Glutamatergic neuron (in vitro differentiated cells): Measurements from ENCODE around the gene LGMN. TPM values are rescaled to one million over a fixed set of nuclear protein-coding genes. Genes with fewer than 3 reads are reported as not detected.
"Not testable (repeated sequence)": the region's sequence is repeated elsewhere in the genome, so short reads cannot be mapped to it uniquely, and the experiment has no call there.

Source experiments
- DNase-seq: peaks from one replicate; pipeline ENCODE4 v3.0.0; 2022
- H3K27ac Mint-ChIP-seq: one replicate; pipeline ENCODE4 v1.8.0; 2020; ENCODE audit warnings: mild to moderate bottlenecking, mixed read lengths, inconsistent platforms; ENCODE audit not compliant: unreplicated experiment
- H3K27me3 Mint-ChIP-seq: one replicate; pipeline ENCODE4 v1.8.0; 2020; ENCODE audit warnings: mild to moderate bottlenecking, moderate library complexity, mixed read lengths, inconsistent platforms; ENCODE audit not compliant: unreplicated experiment
- H3K36me3 Mint-ChIP-seq: one replicate; pipeline ENCODE4 v1.8.0; 2020; ENCODE audit warnings: mild to moderate bottlenecking, mixed read lengths, inconsistent platforms; ENCODE audit not compliant: unreplicated experiment
- H3K4me1 Mint-ChIP-seq: one replicate; pipeline ENCODE4 v1.8.0; 2020; ENCODE audit warnings: mild to moderate bottlenecking, low read depth, mixed read lengths, inconsistent platforms; ENCODE audit not compliant: unreplicated experiment
- H3K4me3 Mint-ChIP-seq: one replicate; pipeline ENCODE4 v1.8.0; 2020; ENCODE audit warnings: mild to moderate bottlenecking, mixed read lengths, inconsistent platforms; ENCODE audit not compliant: unreplicated experiment
- H3K9me3 Mint-ChIP-seq: one replicate; pipeline ENCODE4 v1.8.0; 2020; ENCODE audit warnings: mild to moderate bottlenecking, moderate library complexity, mixed read lengths, inconsistent platforms; ENCODE audit not compliant: unreplicated experiment
- total RNA-seq: library from RNA; stranded (reverse); fragmentation: NEBNext Ultra II Directional; extraction: Animal tissue kit (Norgen Biotek cat#: 25700); gene quantifications from one replicate; pipeline ENCODE4 v1.2.1, GENCODE V29; 2021; ENCODE audit not compliant: unreplicated experiment
- TF ChIP-seq, protein P1 (sequence below): fragments of 200-600 bp; sonication (generic); IDR thresholded peaks from one replicate; pipeline ENCODE4 v1.5.0; 2021; ENCODE audit not compliant: partially characterized antibody, unreplicated experiment

Gene LGMN
- total RNA-seq, 1 donor from 2014 or later = 36.9 TPM

DNA sequence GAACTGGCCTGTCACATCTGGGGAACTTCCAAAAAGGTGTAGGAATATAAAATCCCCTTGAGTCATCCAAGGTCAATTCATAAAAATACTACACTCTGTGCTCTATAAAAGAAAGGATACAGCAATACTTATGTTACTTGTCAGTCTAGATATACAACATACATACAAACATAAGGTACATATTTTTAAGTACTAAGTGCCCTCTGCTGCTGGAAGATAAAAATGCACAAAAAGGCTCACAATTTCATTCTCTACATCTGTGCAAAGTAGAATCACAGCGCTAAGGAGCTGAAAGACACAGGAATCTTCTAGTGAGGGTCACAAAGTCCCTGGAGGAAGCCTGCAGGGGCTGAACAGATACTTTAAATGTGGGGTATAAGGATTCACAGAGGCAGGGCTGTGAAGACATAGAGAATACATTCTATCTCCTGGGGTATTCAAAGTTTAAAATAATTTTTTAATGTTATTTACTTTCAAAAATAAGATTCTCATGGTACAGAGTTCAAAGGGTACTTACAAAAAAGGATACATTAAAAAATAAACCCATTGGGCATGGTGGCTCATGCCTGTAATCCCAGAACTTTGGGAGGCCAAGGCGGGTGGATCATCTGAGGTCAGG lies 35.5 kb upstream of the LGMN start:
- Mint-ChIP-seq H3K4me3 (no peak overlapping the region), H3K36me3 (no peaks in the 10 kb centered on the region), H3K4me1 (no peaks in the 10 kb centered on the region), H3K27ac (no peak overlapping the region), H3K27me3 (no peaks in the 10 kb centered on the region), H3K9me3 (peaks cover 2% of the 10 kb centered on the region)
- DNase-seq = no peak
- TF ChIP-seq, protein P1, sequence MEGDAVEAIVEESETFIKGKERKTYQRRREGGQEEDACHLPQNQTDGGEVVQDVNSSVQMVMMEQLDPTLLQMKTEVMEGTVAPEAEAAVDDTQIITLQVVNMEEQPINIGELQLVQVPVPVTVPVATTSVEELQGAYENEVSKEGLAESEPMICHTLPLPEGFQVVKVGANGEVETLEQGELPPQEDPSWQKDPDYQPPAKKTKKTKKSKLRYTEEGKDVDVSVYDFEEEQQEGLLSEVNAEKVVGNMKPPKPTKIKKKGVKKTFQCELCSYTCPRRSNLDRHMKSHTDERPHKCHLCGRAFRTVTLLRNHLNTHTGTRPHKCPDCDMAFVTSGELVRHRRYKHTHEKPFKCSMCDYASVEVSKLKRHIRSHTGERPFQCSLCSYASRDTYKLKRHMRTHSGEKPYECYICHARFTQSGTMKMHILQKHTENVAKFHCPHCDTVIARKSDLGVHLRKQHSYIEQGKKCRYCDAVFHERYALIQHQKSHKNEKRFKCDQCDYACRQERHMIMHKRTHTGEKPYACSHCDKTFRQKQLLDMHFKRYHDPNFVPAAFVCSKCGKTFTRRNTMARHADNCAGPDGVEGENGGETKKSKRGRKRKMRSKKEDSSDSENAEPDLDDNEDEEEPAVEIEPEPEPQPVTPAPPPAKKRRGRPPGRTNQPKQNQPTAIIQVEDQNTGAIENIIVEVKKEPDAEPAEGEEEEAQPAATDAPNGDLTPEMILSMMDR = peak; percentile 46

DNA sequence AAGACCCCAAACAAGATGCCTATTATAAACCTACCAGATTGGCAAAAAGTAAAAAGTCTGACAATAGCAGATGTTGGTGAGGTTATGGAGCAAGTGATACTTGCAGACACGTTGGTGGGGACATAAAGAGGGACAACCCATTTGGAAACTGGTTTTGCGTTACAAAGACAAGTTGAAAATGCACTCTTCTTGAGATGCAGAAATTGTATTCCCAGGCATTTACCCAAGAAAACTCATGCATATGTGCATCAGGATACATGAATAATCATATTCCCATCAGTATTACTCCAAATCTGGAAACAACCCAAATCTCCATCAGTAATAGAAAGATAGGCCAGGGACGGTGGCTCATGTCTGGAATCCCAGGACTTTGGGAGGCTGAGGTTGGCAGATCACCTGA lies 32.9 kb upstream of the LGMN start:
- H3K27me3 Mint-ChIP-seq = no peaks in the 10 kb centered on the region
- H3K4me1 Mint-ChIP-seq = no peaks in the 10 kb centered on the region
- DNase-seq = no peak
- H3K36me3 Mint-ChIP-seq = no peaks in the 10 kb centered on the region
- no peak overlapping the region for H3K27ac Mint-ChIP-seq
- TF ChIP-seq, protein P1 = no peak
- peaks cover 2% of the 10 kb centered on the region for H3K9me3 Mint-ChIP-seq
- H3K4me3 Mint-ChIP-seq = no peak overlapping the region

- Mint-ChIP-seq H3K4me1 (no peaks in the 10 kb centered on the region), H3K27me3 (no peaks in the 10 kb centered on the region), H3K27ac (no peak overlapping the region), H3K36me3 (no peaks in the 10 kb centered on the region), H3K4me3 (no peak overlapping the region), H3K9me3 (peaks cover 2% of the 10 kb centered on the region)
- TF ChIP-seq, protein P1 = no peak
- no peak for DNase-seq
These were observed 32.2 kb upstream of the LGMN start for GRCh38 chr14:92780444-92781232.

- H3K27me3 Mint-ChIP-seq, H3K4me3 Mint-ChIP-seq, H3K27ac Mint-ChIP-seq, DNase-seq, H3K4me1 Mint-ChIP-seq, H3K36me3 Mint-ChIP-seq, H3K9me3 Mint-ChIP-seq: not testable (repeated sequence)
These were observed 30.6 kb upstream of the LGMN start for GRCh38 chr14:92778868-92779565.

DNA sequence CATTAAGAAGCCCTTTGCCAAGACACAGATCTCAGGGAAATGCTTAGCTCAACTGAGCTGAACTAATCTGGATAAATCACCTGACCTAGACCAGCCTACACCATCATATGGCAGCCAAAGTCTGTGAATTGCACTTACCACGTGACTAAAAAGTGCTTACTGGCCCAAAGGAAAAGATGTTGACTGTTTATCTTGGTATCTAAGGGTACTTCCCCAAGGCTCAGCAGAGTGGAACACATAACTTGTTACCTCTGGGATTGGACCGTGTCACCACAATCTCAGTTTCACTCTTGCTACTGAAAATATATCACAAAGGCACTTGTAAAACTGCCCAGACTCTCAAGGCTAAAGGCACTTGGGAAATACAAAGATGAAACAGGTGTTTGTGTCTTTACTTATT lies 26.9 kb upstream of the LGMN start:
- H3K4me3 Mint-ChIP-seq = not testable (repeated sequence)

More for the DNA sequence above, 26.9 kb upstream of the LGMN start:
- H3K27me3 Mint-ChIP-seq, DNase-seq, H3K4me1 Mint-ChIP-seq, H3K36me3 Mint-ChIP-seq, H3K9me3 Mint-ChIP-seq, H3K27ac Mint-ChIP-seq: not testable (repeated sequence)
